Stimulated activated CD8-positive, alpha-beta memory T cell treated with anti-CD3 and anti-CD28 coated beads, Interleukin-12 subunit alpha, Interleukin-12 subunit beta, amount 100 ng/mL, for 1 hour (primary cell): ENCODE measurements around the gene FAM78A.
A peak's percentile ranks its signal among the peaks of the same experiment; 100 is the strongest.
"Not testable (repeated sequence)": the region's sequence is repeated elsewhere in the genome, so short reads cannot be mapped to it uniquely, and the experiment has no call there.

ENCODE experiments used
- DNase-seq: peaks from one replicate; pipeline ENCODE4 v3.0.0-alpha.2; 2020; ENCODE audit warnings: low read depth

Gene FAM78A

GRCh38 chr9:131263033-131263343 lies 13.3 kb downstream of the FAM78A start:
- not testable (repeated sequence) for DNase-seq

GRCh38 chr9:131262327-131263032 lies 13.8 kb downstream of the FAM78A start:
- no peak for DNase-seq

DNA sequence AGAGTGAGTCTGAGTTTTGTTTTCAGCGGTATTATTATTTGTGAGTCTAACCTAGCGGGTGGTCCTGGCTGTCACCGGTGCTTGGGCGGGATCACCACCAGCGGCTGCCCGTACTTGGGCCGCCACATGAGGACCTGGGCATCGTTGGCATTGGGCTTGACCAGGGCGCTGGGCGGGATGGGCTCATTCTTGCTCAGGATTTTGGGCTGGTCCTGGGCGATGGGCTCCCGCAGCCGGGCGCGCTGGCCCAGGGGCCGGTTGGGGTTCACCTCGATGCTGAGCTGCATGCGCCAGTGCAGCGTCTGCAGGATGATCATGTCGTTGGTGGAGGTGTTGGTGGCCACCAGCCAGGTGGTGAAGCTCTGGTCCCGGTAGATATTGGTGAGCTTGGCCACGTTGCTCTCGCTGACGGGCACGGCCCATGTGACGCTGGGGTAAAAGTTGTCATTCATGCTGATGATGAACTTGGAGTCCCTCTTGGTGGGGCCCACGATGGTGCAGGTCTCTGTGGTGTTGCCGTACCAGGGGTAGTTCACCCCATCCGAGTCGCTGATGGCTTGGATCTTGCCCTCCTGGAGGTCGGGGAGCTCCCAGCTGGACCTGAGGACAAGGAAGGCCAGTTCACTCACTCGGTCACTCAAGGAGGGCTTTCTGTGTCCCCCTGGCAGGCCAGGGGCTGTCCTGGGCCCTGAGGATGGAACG lies 15.4 kb downstream of the FAM78A start:
- DNase-seq, result no peak

DNA sequence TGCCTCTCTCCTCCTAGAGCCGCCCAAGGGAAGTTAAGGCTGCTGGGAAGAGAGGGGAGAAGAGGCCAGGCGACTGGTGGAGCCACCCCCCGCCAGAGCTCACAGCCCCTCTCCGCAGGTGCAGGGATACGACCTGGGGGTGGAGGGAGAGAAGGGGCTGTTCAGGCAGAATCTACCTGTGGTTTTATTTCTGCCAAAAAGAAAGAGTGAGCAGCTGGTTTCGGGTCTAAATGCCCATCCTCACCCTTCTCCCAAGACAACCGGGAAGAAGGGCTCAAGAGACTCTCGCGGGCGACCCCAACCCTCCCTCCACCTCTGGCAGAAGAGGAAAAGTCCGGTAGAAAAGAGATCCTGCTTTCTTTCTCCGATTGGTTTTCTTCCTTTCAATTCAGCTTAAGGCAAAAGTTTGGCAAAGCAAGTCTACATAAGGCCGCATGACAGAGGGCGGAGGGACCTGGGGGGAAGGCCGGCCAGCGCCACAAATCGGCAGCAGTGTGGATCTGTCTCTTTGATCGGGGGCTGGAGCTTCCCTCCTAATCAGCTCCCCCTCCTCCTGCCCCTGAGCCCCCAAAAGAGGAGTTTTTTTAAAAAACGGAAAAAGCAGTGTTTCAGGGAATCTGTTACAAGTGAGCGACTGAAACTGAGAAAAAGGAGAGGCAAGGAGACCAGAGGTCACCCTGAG lies 16.3 kb downstream of the FAM78A start:
- DNase-seq, result no peak

GRCh38 chr9:131259432-131259898 lies 16.8 kb downstream of the FAM78A start:
- DNase-seq, result no peak

- no peak for DNase-seq
Observed at GRCh38 chr9:131258698-131259431, 17.4 kb downstream of the FAM78A start.

DNA sequence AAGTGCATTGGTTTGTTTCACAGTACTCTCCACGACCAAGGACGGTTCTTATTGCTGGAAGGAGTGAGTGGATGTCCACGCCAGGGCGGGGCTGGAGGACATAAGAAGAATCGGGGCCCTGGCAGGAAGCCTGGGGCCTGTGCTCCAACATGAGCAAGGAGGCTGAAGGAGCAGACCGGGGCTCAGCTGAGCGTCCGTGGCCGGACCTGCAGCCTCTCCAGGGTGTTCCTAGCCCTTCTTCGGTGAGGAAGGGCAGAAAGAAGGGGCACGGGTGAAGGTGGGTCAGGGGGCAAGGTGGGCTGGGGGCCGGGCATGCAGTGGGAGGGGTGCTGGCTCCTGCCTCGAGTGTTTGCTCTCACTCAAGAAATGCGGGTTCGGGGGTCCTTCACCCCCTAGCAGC lies 18.1 kb downstream of the FAM78A start:
- DNase-seq, result no peak

- no peak for DNase-seq
Observed at GRCh38 chr9:131257266-131258025, 18.9 kb downstream of the FAM78A start.

DNA sequence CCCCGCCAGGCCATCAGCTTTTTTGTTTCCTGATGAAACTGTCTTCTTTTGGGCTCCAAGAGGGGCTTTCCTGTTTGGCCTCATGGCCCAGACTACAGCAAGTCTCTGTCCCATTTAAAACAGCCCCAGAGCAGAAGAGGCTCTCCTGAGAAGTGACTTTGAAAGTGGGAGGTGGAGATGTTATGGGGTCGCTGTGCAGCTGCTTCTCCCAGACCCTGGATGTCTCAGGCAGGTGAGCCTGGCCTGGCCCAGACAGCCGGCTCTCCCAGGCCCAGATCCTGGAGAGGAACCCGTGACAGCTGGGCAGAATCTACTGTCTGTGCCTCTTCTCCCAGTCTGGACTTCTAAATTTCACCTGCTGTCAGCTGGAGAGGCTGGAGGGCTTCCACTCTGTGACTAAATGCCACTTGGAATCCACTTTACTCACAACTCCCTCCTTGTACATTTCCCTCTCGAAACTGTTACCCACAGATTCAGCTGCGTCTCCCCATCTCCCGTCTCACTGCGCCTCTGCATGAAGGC lies 20.6 kb downstream of the FAM78A start:
- DNase-seq, result no peak

DNA sequence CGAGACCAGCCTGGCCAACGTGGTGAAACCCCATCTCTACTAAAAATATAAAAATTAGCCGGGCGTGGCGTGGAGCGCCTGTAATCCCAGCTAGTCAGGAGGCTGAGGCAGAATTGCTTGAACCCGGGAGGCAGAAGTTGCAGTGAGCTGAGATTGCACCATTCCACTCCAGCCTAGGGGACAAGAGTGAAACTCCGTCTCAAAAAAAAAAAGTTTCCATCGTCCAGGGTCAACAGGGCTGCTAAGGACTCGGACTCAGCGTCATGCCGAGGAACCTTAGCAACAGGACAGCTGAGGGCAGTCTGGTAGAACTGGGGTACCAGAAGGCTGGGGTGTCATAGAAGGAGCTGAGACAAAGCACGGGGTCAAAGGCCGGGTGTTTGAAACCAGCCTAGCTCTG lies 21.7 kb downstream of the FAM78A start:
- DNase-seq, result no peak

- no peak for DNase-seq
Observed at GRCh38 chr9:131253891-131254491, 22.3 kb downstream of the FAM78A start.

DNA sequence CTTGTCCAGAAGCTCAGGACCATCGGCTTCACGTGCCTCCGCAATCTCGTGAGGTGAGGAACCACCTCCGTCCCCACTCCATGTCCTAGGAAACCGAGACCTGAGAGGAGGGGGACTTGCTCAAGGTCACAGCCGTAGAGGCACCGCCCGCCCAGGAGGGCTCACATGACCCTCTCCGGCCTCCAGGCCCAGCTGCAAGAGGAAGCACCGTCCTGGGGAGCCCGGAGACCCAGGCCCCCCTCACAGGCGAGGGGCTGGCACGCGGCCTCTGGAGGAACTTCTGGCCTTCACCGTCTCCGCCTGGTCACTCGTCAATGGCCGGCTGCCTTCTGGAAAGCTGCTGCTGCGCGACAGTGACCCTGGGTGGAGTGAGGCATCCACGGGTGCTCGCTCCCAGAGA lies 24.2 kb downstream of the FAM78A start:
- DNase-seq, result no peak

DNA sequence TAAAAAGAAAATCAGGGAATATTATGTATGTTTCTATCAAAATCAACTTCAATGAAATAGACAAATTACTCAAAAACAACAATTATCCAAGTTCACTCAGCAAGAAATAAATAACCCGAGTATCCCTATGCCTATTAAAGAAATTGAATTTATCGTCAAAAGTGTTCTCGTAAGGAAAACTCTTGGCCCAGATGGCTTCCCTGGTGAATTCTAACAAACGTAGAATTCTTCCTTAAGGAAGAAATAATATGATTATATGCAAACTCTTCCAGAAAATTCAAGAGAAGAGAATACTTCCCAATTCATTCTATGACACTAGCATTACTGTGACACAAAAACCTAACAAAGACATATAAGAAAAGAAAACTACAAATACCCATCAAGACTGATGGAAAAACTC lies 29.7 kb downstream of the FAM78A start:
- no peak for DNase-seq

DNA sequence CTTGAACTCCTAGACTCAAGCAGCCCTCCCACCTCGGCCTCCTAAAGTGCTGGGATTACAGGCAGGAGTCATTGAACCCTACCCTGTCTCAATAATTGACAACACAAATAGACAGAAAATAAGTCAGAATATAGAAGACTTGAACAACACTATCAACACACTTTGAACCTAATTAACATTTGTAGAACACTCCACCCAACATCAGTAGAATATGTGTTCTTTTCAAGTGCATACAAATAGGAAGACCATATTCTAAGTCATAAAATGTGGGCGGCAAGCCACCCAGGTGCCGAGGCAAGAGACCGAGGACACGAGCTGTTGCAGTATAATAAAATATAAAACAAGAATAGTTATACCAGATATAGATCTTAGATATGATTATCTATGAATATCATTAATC lies 32.0 kb downstream of the FAM78A start:
- DNase-seq, result not testable (repeated sequence)

- DNase-seq, result no peak
Observed at GRCh38 chr9:131240047-131240921, 36.0 kb downstream of the FAM78A start.

DNA sequence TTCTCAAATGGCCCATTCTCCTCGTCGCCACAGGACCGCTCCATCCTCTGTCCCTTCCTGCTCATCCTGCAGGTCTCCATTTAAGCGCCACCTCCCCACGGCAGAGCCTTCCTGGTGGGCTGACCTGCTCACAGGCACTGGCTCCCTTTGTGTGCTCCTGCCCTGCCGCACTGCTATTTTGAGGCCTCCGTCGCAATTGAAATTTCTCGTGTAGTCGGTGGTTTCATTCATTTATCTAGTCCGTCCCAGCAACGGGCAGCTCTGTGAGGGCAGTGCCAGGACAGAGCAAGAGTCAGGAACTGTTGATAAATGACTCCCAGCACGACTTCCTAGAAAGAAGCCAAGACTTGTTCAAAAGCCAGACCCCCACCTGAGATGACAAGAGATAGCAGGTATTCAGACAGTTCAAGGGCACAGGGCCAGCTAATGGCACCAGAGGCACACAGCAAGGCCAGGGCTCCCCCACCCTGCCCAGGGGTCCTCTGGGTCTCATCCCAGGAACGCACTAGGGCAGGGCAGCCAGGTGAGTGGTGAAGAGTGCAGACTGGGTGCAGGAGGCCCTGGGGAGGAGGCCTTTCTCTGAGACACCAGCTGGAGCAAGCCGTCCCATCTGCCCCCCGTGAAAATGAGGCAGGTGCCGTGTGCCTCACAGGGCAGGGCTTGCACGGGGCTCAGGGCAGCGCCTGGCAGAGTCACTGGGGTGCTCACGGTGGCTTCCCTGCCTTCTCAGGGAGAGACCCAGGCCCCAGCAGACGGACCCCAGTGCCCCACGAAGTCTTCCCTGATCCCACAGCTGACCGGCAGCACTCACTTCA lies 36.9 kb downstream of the FAM78A start:
- no peak for DNase-seq

GRCh38 chr9:131238402-131239021 lies 37.8 kb downstream of the FAM78A start:
- DNase-seq, result no peak

- peak; percentile 74 for DNase-seq
Observed at GRCh38 chr9:131237931-131238401, 38.3 kb downstream of the FAM78A start.

- no peak for DNase-seq
Observed at GRCh38 chr9:131237291-131237690, 39.0 kb downstream of the FAM78A start.
